Stimulated activated CD8-positive, alpha-beta memory T cell treated with anti-CD3 and anti-CD28 coated beads, Interleukin-15, amount 100 ng/mL, for 24 hours (primary cell): ENCODE measurements around the gene CCDC82.
A peak's percentile ranks its signal among the peaks of the same experiment; 100 is the strongest.
"Not testable (repeated sequence)": the region's sequence is repeated elsewhere in the genome, so short reads cannot be mapped to it uniquely, and the experiment has no call there.

Source experiments
- DNase-seq: peaks from one replicate; pipeline ENCODE4 v3.0.0-alpha.2; 2020; ENCODE audit warnings: low read depth

Gene CCDC82

DNA sequence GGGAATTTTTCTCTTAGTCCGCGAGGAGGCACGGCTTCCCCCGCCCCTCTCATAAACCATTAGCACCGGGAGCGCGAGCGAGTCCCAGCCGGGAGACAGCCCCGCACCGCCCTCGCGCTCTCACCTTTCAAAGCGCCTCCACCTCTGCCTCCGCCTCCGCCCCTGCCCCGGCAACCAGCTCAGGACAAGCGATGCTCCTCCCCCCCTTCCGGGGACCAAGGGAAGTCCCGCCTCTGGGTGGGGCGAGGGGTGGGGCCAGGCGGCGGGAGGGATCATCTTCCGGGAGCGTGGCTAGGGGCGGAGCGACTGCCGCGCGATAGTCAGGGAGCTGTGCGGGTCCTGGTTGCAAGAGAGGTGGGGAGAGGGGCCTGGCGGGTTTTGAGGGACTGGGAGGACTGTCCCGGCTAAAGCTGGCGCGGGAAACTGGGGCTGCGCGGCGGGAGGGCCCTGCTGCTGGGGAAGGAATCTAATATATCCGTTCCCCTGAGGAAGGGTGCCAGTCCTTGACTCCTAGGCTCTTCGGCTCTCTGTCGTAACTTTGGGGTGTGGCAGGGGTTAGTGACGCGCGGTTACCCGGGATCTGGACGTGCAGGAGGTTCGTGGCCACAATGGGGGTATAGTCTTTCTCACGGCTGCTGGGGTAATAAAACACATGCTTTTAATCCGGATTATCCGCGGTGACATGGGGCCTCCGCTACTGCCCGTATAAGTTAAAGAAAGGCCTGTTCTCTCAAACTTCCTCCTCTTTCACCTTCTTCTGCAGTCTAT is at the start of gene CCDC82, which contains the start of gene JRKL:
CCDC82 (minus strand) TSS at position 193 of the 768 bp plus-strand sequence. CDS start 5,165 bp downstream, outside the sequence.
JRKL (plus strand) TSS at position 294 of the 768 bp plus-strand sequence. CDS start 637 bp downstream, outside the sequence.
- peak; percentile 94 for DNase-seq

- not testable (repeated sequence) for DNase-seq
Observed at GRCh38 chr11:96432654-96433053, 42.9 kb upstream of the CCDC82 start.

DNA sequence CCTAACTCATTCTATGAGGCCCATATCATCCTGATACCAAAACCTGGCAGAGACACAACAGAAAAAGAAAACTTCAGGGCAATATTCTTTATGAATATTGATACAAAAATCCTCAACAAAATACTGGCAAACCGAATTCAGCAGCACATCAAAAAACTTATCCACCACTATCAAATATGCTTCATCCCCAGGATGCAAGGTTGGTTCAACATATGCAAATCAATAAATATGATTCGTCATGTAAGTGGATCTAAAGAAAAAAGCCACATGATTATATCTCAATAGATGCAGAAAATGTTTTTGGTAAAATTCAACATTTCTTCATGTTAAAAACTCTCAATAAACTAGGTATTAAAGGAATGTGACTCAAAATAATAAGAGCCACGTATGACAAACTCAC is 41.0 kb upstream of the CCDC82 start:
- DNase-seq, result no peak

GRCh38 chr11:96424693-96425092 is 35.0 kb upstream of the CCDC82 start:
- no peak for DNase-seq

- DNase-seq, result no peak
Observed at GRCh38 chr11:96413408-96413807, 23.7 kb upstream of the CCDC82 start.

GRCh38 chr11:96412761-96413381 is 23.2 kb upstream of the CCDC82 start:
- DNase-seq, result no peak

GRCh38 chr11:96411412-96411811 is 21.7 kb upstream of the CCDC82 start:
- DNase-seq, result not testable (repeated sequence)

DNA sequence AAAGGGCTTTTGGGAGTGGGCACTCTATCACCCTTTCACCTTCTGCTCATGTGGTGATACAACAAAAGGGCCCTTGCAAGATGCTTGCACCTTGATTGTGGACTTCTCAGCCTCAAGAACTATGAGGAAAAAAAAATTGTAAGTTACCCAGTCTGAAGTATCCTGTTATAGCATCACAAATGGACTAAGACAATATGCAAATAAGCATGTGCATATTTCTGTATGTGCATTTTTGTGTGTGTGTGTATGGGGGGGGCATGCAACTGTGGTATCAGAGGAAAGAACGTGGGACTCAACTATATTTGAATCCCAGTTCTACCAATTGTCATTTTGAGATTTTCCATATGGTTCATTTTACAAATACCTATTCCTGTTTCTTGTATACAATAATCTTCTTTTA is 11.0 kb upstream of the CCDC82 start:
- no peak for DNase-seq

DNA sequence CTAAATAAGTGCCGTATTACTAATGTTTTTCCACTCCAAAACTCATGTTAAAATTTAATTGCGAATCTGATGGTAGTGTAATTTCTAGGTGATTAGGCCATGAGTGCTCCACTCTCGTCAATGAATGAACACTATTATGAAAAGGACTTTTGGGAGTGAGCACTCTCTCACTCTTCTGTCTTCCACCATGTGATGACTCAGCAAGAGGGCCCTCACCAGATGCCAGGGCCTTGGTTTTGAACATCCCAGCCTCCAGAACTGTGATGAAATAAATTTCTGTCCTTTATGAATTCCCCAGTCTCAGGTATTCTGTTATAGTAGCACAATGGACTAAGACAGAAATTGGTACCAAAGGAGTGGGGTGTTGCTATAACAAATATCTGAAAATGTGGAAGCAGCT is 8.2 kb upstream of the CCDC82 start:
- DNase-seq, result no peak

- DNase-seq, result no peak
Observed at GRCh38 chr11:96396637-96397036, 6.9 kb upstream of the CCDC82 start.

- DNase-seq, result no peak
Observed at GRCh38 chr11:96394773-96395172, 5.1 kb upstream of the CCDC82 start.

DNA sequence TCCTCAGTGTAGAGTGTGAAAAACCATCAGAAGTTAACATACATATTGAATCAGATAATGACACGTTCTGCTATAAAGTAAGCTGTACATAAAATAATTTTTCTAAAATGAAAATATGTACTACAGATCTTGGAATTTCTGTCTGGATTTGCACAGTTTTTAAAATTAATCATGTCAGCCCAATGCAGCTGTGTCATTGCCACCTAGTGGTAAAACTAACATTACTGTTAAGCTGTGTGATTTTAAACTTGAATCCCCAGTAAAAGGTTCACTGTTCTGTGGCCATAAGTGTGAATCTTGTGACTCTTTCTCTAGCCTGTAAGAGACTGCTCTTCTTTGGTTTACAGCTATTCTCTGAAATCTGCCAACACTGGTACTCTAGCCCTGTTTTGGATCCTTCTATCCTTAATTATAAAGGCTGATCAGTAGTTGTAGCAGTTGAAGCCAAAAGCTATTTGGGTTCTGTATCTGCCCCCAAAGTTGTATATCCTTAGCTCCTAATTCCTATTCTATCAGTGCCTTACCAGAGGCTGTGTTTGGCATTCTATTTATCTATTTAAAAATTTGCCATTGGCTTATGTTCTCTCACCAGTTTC is 4.1 kb upstream of the CCDC82 start:
- no peak for DNase-seq

DNA sequence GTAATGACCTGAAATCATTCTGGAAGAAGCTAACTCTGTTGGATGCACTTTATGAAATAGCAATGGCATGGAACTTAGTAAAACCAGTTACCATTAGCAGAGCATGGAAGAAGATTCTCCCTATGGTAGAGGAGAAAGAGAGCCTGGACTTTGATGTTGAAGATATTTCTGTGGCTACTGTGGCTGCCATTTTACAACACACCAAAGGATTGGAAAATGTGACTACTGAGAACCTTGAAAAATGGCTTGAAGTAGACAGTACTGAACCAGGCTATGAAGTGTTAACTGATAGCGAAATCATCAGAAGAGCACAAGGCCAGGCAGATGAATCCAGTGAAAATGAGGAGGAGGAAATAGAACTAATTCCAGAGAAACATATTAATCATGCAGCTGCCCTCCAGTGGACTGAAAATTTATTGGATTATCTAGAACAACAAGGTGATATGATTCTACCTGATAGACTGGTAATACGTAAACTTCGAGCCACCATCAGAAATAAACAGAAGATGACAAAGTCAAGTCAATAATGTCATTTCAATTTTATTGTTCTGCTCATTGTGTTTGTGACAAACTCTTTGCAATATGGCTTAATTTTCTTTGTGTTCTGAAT is 2.1 kb upstream of the CCDC82 start:
- DNase-seq, result no peak

GRCh38 chr11:96390488-96390792 is 728 bp upstream of the CCDC82 start:
- no peak for DNase-seq

- DNase-seq, result no peak
Observed at GRCh38 chr11:96388891-96389719, 607 bp downstream of the CCDC82 start.

- no peak for DNase-seq
Observed at GRCh38 chr11:96385187-96385586, 4.5 kb downstream of the CCDC82 start.

DNA sequence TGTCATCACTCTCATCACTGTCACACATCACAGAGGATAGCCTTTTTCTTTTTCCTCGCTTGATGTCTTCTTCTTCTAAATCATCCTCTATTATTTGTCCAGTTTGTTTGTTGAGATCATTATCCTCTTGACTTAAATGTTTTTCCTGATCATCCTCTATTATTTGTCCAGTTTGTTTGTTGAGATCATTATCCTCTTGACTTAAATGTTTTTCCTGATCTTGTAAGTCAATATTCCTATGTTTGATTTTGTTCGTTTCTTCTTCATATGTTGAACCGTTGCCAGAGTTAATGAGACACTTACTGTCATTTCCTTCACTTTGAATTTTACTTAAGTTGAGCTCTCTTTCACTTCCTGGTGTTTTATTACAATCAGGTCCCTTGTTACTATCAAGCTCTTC is 5.6 kb downstream of the CCDC82 start:
- DNase-seq, result no peak

DNA sequence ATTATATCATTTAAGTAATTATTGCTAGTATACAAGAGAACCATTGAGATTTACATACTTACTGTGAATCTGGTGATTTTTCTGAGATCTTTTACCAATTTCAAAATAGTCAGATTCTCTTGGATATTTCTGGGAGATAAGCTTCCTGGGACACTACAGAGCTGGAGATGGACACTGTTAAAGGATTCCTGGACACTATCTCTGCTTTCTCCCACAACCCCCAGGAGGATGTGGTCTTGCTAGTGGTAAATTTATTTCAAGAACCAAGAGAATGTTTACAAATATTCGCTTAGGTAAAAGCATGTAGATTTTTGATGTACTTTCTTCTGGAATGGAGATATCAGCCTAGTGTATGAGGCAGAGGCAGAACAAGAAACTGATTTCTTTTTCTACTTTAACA is 12.9 kb downstream of the CCDC82 start:
- no peak for DNase-seq

DNA sequence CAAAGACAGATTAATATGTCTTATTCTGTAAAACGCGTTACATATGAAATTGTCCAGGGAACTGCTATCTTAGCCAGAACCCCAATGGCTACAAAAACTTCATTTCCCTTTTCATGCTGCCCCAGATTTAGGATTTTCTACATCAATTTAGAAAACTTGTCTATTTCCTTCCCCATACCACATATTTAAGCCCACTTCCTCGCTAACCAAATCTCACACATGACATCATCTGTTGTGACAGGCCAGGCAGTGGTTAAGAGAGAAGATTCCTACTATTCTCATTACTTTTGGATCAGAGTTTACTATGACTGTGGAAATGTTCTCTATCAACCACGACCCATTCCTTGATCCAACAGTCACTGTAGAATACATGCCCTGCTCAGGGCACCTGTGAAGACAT is 15.9 kb downstream of the CCDC82 start:
- DNase-seq, result no peak

GRCh38 chr11:96367342-96367741 is 22.4 kb downstream of the CCDC82 start:
- no peak for DNase-seq

GRCh38 chr11:96366024-96366423 is 23.7 kb downstream of the CCDC82 start:
- no peak for DNase-seq

GRCh38 chr11:96365493-96365892 is 24.2 kb downstream of the CCDC82 start:
- DNase-seq, result no peak
